Pancreas (tissue), 10 donors: ENCODE data around the gene TAF3. TPM values are rescaled to one million over a fixed set of nuclear protein-coding genes. Genes with fewer than 3 reads are reported as not detected.

Experiments used
- ATAC-seq, 4 donors: fragments of 200-7000 bp; cut with Tn5 transposase; one replicate each; pipeline versions ENCODE4 v1.8.0 to v1.9.1; 2020; ENCODE audit warnings: mild to moderate bottlenecking in 4 of 4, moderate library complexity in 4 of 4
- DNase-seq, 6 donors: peaks; one replicate each; pipeline ENCODE4 v3.0.0-alpha.2; 2020
- FAIRE-seq: peaks from 2 replicates; lab custom pipeline; 2012; peaks lifted over from hg19 to GRCh38; lab: Jason Lieb, UNC
- H3K27ac ChIP-seq, 4 donors: fragments of 200-600 bp; sonication (generic); 1 replicate in 3 of 4; 2 replicates in 1 of 4; pipeline versions ENCODE4 v1.5.0 to v1.8.0; 2020
- H3K27me3 ChIP-seq, 4 donors: fragments of 200-600 bp; one replicate each; pipeline ENCODE4 v1.8.0; 2021
- H3K36me3 ChIP-seq, 3 donors: fragments of 200-600 bp; sonication (generic) in 1 of 3; one replicate each; pipeline versions ENCODE4 v1.5.0 to v1.8.0; 2020 to 2021
- H3K4me1 ChIP-seq, 3 donors: fragments of 200-600 bp; one replicate each; pipeline ENCODE4 v1.8.0; 2021
- H3K4me3 ChIP-seq, 4 donors: fragments of 200-600 bp; sonication (generic) in 2 of 4; one replicate each; pipeline versions ENCODE4 v1.5.0 to v1.8.0; 2020 to 2021
- H3K9me3 ChIP-seq, 4 donors: fragments of 200-600 bp; one replicate each; pipeline ENCODE4 v1.8.0; 2021
- CTCF ChIP-seq, 4 donors: fragments of 200-600 bp; sonication (generic) in 3 of 4; IDR thresholded peaks; one replicate each; pipeline versions ENCODE4 v1.5.0 to v1.8.0; 2021; ENCODE audit warnings: antibody characterized with exemption in 4 of 4
- WGBS, 2 donors: extraction: QIAGEN DNeasy Blood & Tissue Kit; methylation state at CpG; one replicate each; pipeline ENCODE4 v1.1.7; 2013; 5-methylcytosine and 5-hydroxymethylcytosine counted together
- intact Hi-C, 3 donors: fragments of 100-400 bp; cut with DNase I; formaldehyde crosslinking; loops; one replicate each; pipeline versions ENCODE4 v1.11.1 to v1.14.2; 2022
- polyA plus RNA-seq, 2 donors: library from polyadenylated mRNA; stranded (reverse); fragments of 200-250 nt; gene quantifications; one replicate each; pipeline ENCODE4 v1.2.3, GENCODE V29; 2013
- total RNA-seq, 6 donors: library from RNA; stranded (reverse); fragmentation: NEBNext Ultra II Directional in 4 of 6; extraction: Animal tissue kit (Norgen Biotek cat#: 25700) in 4 of 6; gene quantifications; one replicate each; pipeline versions ENCODE4 v1.2.1 to v1.2.4, GENCODE V29; 2021 to 2023
- donor health status: healthy with polysubstance abuse.
- donor health status: DM: no; HTN: no; CAD: no; lungs with moderate emphysema.
- donor health status: DM: no; HTN: no; CAD: no.
- donor health status: control.
- donor health status: control.
- donor health status: Bipolar disorder and iron deficiency.
- donor health status: DM: yes; HTN: yes; CAD: no.
- donor health status: DM: no; HTN: no; CAD: no.
- donor health status: DM: no; HTN: no; CAD: no.
- donor health status: DM: yes; HTN: yes; CAD: no.

The TAF3 gene
- total and polyA plus RNA-seq, 8 donors = 2.9 to 5.8 (median 4.0) TPM

DNA sequence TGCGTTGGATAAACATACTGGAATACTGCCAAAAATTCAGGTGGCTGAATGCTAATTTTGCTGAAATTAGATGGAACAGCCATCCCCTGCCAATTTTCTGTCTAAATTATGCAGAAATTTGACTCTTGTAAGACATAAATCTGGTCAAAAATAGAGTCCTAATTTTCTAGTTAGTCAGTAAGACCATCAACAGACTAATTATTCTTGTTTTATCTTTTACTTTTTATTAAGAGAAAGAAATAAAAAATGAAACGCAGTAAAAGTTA, 125.8 kb downstream of the TAF3 start:
- intact Hi-C loops = no loop called here
- no peak for TF ChIP-seq CTCF (IDR thresholded peaks at IDR 0.05)
- H3K36me3 ChIP-seq = no peaks in the 10 kb centered on the region
- no peaks in the 10 kb centered on the region for H3K4me1 ChIP-seq
- 54 to 58% methylated on average over 2 of the region's 2 CpGs for WGBS, 2 donors
- no peaks in the 10 kb centered on the region for H3K9me3 ChIP-seq
- no peak overlapping the region for H3K4me3 ChIP-seq
- ATAC-seq (no peak), FAIRE-seq (no peak), DNase-seq (no peak)
- no peaks in the 10 kb centered on the region for H3K27me3 ChIP-seq
- H3K27ac ChIP-seq = no peak overlapping the region

GRCh38 chr10:7944537-7944936, 126.2 kb downstream of the TAF3 start:
- no peaks in the 10 kb centered on the region for H3K27me3 ChIP-seq
- intact Hi-C loops = no loop called here
- DNase-seq = no peak
- FAIRE-seq = no peak
- no peak for ATAC-seq
- no peak for TF ChIP-seq CTCF (IDR thresholded peaks at IDR 0.05)
- H3K9me3 ChIP-seq = no peaks in the 10 kb centered on the region
- H3K4me1 ChIP-seq = no peaks in the 10 kb centered on the region
- no peak overlapping the region for H3K4me3 ChIP-seq
- H3K27ac ChIP-seq = no peak overlapping the region
- no peaks in the 10 kb centered on the region for H3K36me3 ChIP-seq

DNA sequence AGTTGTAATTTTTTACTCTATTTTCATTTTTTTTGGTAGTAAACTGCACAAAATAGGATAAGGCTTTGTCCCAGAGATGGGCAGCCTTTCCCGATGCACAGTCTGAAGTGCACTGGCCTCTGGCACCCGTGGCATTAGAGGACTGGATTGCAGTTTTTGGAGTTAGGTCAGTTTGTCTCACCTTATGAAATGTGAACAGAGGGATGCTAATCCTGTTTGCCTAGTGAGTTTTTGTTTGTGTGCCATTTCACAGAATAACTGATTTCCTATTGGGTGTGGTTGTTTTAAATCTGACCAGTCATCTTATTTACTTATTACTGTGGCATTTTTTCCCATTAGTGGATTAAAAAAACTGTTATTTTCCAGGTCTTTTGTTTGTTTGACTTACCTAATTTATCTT, 126.7 kb downstream of the TAF3 start:
- Histone ChIP-seq H3K9me3 (no peaks in the 10 kb centered on the region), H3K4me3 (no peak overlapping the region), H3K4me1 (no peaks in the 10 kb centered on the region), H3K36me3 (no peaks in the 10 kb centered on the region), H3K27me3 (no peaks in the 10 kb centered on the region), H3K27ac (no peak overlapping the region)
- WGBS, 2 donors = 95 to 96% methylated on average over 2 of the region's 2 CpGs
- no peak for TF ChIP-seq CTCF (IDR thresholded peaks at IDR 0.05)
- FAIRE-seq = no peak
- no peak for DNase-seq
- intact Hi-C loops = no loop called here
- no peak for ATAC-seq

- Histone ChIP-seq H3K27me3 (no peaks in the 10 kb centered on the region), H3K27ac (no peak overlapping the region), H3K9me3 (no peaks in the 10 kb centered on the region), H3K4me3 (no peak overlapping the region), H3K36me3 (no peaks in the 10 kb centered on the region), H3K4me1 (no peaks in the 10 kb centered on the region)
- ATAC-seq (no peak), DNase-seq (no peak), FAIRE-seq (no peak)
- intact Hi-C loops = no loop called here
- WGBS, 2 donors = 90 to 92% methylated on average over 11 of the region's 11 CpGs
- TF ChIP-seq CTCF (IDR thresholded peaks at IDR 0.05) = no peak
These were observed 127.3 kb downstream of the TAF3 start for GRCh38 chr10:7945469-7946187.

GRCh38 chr10:7948371-7949000, 130.2 kb downstream of the TAF3 start:
- TF ChIP-seq CTCF (IDR thresholded peaks at IDR 0.05) = no peak
- Histone ChIP-seq H3K9me3 (no peaks in the 10 kb centered on the region), H3K4me1 (no peaks in the 10 kb centered on the region), H3K27ac (no peak overlapping the region), H3K4me3 (no peak overlapping the region), H3K27me3 (no peaks in the 10 kb centered on the region), H3K36me3 (no peaks in the 10 kb centered on the region)
- no peak for DNase-seq
- ATAC-seq = no peak
- 82 to 88% methylated on average over 6 of the region's 6 CpGs for WGBS, 2 donors
- FAIRE-seq = no peak
- intact Hi-C loops = no loop called here
